DOHH2 (cell line): ENCODE data around the gene KCNE3.

ENCODE experiments used
- H3F3A ChIP-seq: fragments of 200-600 bp; sonication (generic), shearing (Covaris generic); 2 replicates; pipeline ENCODE4 v1.6.0; 2016; ENCODE audit warnings: antibody characterized with exemption, mild to moderate bottlenecking; ENCODE audit not compliant: control insufficient read depth, insufficient read depth
- H3K27ac ChIP-seq: fragments of 200-600 bp; sonication (generic); 2 replicates; pipeline ENCODE4 v1.5.1; 2014; ENCODE audit warnings: low read depth, mild to moderate bottlenecking, low read length, moderate library complexity
- H3K27me3 ChIP-seq: fragments of 200-600 bp; sonication (generic); 2 replicates; pipeline ENCODE4 v1.6.1; 2014; ENCODE audit warnings: mild to moderate bottlenecking, low read length, mixed read lengths; ENCODE audit not compliant: control insufficient read depth
- H3K36me3 ChIP-seq: fragments of 200-600 bp; sonication (generic); 2 replicates; pipeline ENCODE4 v1.6.1; 2014; ENCODE audit warnings: mild to moderate bottlenecking, low read length, moderate library complexity, mixed read lengths; ENCODE audit not compliant: control insufficient read depth
- H3K4me1 ChIP-seq: fragments of 200-600 bp; sonication (generic); 2 replicates; pipeline ENCODE4 v1.6.1; 2014; ENCODE audit warnings: mild to moderate bottlenecking, low read length, mixed read lengths; ENCODE audit not compliant: control insufficient read depth
- H3K4me2 ChIP-seq: fragments of 200-600 bp; sonication (generic); 2 replicates; pipeline ENCODE4 v1.6.0; 2014; ENCODE audit warnings: mild to moderate bottlenecking, low read length, moderate library complexity
- H3K4me3 ChIP-seq: fragments of 200-600 bp; sonication (generic); 2 replicates; pipeline ENCODE4 v1.5.1; 2014; ENCODE audit warnings: mild to moderate bottlenecking, low read length, mixed read lengths
- H3K79me2 ChIP-seq: fragments of 200-600 bp; sonication (generic); 2 replicates; pipeline ENCODE4 v1.6.1; 2014; ENCODE audit warnings: mild to moderate bottlenecking, low read length, mixed read lengths; ENCODE audit not compliant: control insufficient read depth
- H3K9me2 ChIP-seq: fragments of 200-600 bp; sonication (generic); replicated peaks from 2 replicates; pipeline ENCODE4 v1.6.1; 2014; ENCODE audit warnings: mild to moderate bottlenecking, low read length, mixed read lengths; ENCODE audit not compliant: control insufficient read depth
- H3K9me3 ChIP-seq: fragments of 200-600 bp; sonication (generic); 2 replicates; pipeline ENCODE4 v1.6.1; 2014; ENCODE audit warnings: antibody characterized with exemption, low read length, mixed read lengths; ENCODE audit not compliant: control insufficient read depth, insufficient read depth
- H4K20me1 ChIP-seq: fragments of 200-600 bp; sonication (generic); 2 replicates; pipeline ENCODE4 v1.6.0; 2014; ENCODE audit warnings: low read depth, mild to moderate bottlenecking, antibody characterized with exemption, low read length, moderate library complexity; ENCODE audit not compliant: control insufficient read depth, insufficient read depth
- EZH2phosphoT487 ChIP-seq: fragments of 200-600 bp; sonication (generic); IDR thresholded peaks from 2 replicates; pipeline ENCODE4 v1.6.1; 2017; ENCODE audit warnings: borderline replicate concordance, mild to moderate bottlenecking, antibody characterized with exemption, low read length, moderate library complexity, mixed read lengths
- TF ChIP-seq, protein P1 (sequence below): fragments of 200-600 bp; sonication (generic); IDR thresholded peaks from one replicate; pipeline ENCODE4 v1.5.1; 2014; ENCODE audit warnings: antibody characterized with exemption, mild to moderate bottlenecking, low read depth, low read length; ENCODE audit not compliant: poor library complexity, severe bottlenecking

KCNE3 gene

GRCh38 chr11:74437441-74438042 lies 29.8 kb downstream of the KCNE3 start:
- Histone ChIP-seq H3K79me2 (no peaks in the 10 kb centered on the region), H3K4me1 (no peaks in the 10 kb centered on the region), H3K4me3 (no peak overlapping the region), H3K27ac (no peak overlapping the region), H3K9me3 (0 out of 2 replicates have a peak, but pooled peaks cover 5% of the 10 kb centered on the region), H3K36me3 (no peaks in the 10 kb centered on the region), H3K27me3 (peaks cover 6% of the 10 kb centered on the region; the same call in 1 of the 2 replicates), H3F3A (no peaks in the 10 kb centered on the region), H4K20me1 (no peaks in the 10 kb centered on the region), H3K9me2 (no peaks in the 10 kb centered on the region), H3K4me2 (no peak overlapping the region)
- TF ChIP-seq EZH2phosphoT487, result no peak
- TF ChIP-seq, protein P1, sequence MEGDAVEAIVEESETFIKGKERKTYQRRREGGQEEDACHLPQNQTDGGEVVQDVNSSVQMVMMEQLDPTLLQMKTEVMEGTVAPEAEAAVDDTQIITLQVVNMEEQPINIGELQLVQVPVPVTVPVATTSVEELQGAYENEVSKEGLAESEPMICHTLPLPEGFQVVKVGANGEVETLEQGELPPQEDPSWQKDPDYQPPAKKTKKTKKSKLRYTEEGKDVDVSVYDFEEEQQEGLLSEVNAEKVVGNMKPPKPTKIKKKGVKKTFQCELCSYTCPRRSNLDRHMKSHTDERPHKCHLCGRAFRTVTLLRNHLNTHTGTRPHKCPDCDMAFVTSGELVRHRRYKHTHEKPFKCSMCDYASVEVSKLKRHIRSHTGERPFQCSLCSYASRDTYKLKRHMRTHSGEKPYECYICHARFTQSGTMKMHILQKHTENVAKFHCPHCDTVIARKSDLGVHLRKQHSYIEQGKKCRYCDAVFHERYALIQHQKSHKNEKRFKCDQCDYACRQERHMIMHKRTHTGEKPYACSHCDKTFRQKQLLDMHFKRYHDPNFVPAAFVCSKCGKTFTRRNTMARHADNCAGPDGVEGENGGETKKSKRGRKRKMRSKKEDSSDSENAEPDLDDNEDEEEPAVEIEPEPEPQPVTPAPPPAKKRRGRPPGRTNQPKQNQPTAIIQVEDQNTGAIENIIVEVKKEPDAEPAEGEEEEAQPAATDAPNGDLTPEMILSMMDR, result no peak

GRCh38 chr11:74434528-74434927 lies 32.8 kb downstream of the KCNE3 start:
- H3K9me2 ChIP-seq, result no peaks in the 10 kb centered on the region
- peaks cover 3% of the 10 kb centered on the region; the same call in 1 of the 2 replicates for H3K27me3 ChIP-seq
- H3K27ac ChIP-seq, result no peak overlapping the region
- no peak overlapping the region for H3K4me2 ChIP-seq
- H3F3A ChIP-seq, result no peaks in the 10 kb centered on the region
- no peaks in the 10 kb centered on the region for H3K4me1 ChIP-seq
- H3K36me3 ChIP-seq, result no peaks in the 10 kb centered on the region
- H3K9me3 ChIP-seq, result no peaks in the 10 kb centered on the region
- H4K20me1 ChIP-seq, result no peaks in the 10 kb centered on the region
- no peaks in the 10 kb centered on the region for H3K79me2 ChIP-seq
- TF ChIP-seq, protein P1, result no peak
- no peak for TF ChIP-seq EZH2phosphoT487
- H3K4me3 ChIP-seq, result no peak overlapping the region

DNA sequence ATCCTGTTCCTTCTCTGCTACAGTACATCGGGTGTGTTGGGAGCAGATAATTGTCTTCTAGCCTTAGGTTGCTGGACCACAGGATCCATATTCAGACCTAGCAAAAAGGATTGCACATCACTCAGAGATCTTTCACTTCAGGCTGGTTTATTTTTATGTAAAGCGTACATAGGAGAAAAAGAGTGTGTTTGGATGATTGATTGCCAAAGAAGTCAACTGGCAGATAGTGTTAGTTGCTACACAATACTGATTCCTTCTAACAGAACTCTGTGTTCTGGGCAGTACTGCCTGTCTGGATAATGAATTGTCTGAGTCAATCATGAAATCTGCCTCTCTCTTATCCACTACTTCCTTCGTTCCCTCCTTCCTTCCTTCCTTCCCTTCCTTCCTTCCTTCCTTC lies 38.1 kb downstream of the KCNE3 start:
- Histone ChIP-seq H3K4me2 (no peak overlapping the region), H3K4me1 (no peaks in the 10 kb centered on the region), H3K27me3 (peaks cover 3% of the 10 kb centered on the region; the same call in 1 of the 2 replicates), H3K4me3 (no peak overlapping the region), H3K79me2 (no peaks in the 10 kb centered on the region), H3K36me3 (no peaks in the 10 kb centered on the region), H3K27ac (no peak overlapping the region), H3K9me2 (no peaks in the 10 kb centered on the region), H3F3A (no peaks in the 10 kb centered on the region), H4K20me1 (no peaks in the 10 kb centered on the region), H3K9me3 (no peaks in the 10 kb centered on the region)
- TF ChIP-seq EZH2phosphoT487, result no peak
- TF ChIP-seq, protein P1, result no peak
